HG03066 (cell line): ENCODE data around the gene NUDT6.
"Not testable (repeated sequence)": the region's sequence is repeated elsewhere in the genome, so short reads cannot be mapped to it uniquely, and the experiment has no call there.

Experiments used
- ATAC-seq: cut with Tn5 transposase; IDR thresholded peaks from one replicate; pipeline ENCODE4 v1.9.1; 2021; ENCODE audit warnings: low read depth; ENCODE audit not compliant: unreplicated experiment

NUDT6 gene, protein sequence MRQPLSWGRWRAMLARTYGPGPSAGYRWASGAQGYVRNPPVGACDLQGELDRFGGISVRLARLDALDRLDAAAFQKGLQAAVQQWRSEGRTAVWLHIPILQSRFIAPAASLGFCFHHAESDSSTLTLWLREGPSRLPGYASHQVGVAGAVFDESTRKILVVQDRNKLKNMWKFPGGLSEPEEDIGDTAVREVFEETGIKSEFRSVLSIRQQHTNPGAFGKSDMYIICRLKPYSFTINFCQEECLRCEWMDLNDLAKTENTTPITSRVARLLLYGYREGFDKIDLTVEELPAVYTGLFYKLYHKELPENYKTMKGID

DNA sequence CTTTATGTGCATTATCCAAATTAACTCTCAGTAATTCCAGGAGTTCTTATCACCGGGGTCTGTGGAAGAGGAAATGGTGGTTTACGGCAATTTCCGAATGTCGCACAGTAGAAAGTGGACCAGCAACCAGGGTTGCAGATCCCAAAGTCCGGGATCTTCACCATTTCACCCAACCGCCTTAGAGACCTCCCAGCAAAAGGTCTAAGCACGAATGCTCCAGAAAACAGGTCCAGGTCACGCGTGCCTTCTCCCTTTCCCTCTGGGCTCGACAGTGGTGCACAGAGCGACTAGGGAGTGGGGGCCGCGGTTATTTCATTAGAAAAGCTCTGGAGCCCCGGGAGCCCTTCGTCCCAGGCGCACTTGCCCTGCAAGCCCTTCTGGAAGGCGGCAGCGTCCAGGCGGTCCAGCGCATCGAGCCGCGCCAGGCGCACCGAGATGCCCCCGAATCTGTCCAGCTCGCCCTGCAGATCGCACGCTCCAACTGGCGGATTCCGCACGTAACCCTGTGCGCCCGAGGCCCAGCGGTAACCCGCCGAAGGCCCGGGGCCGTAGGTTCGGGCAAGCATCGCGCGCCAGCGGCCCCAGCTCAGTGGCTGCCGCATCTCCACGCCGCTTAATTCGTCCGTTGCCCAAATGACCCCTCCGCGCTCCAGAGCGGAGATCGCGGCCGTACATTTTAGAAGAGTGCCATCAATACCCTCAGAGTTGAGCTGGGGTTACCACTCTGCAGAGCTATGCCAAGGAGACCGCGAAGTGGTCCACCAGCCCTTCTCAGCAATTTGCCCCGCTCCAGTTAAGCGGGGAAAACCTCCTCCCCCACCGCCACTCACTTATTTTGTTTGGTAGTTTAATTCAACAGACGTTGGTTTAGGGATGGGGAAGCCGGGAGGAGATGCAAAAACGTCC, at the start of gene NUDT6:
Gene NUDT6, minus strand, starts transcription at position 627 of the 906 bp plus-strand sequence. Its CDS starts 25 bp downstream, at position 602.
- ATAC-seq, result peak; percentile 71

GRCh38 chr4:122968227-122968812, 45.9 kb upstream of the NUDT6 start:
- no peak for ATAC-seq

- ATAC-seq, result no peak
Measured at GRCh38 chr4:122967231-122967630, 44.8 kb upstream of the NUDT6 start.

- no peak for ATAC-seq
Measured at GRCh38 chr4:122966201-122966600, 43.8 kb upstream of the NUDT6 start.

DNA sequence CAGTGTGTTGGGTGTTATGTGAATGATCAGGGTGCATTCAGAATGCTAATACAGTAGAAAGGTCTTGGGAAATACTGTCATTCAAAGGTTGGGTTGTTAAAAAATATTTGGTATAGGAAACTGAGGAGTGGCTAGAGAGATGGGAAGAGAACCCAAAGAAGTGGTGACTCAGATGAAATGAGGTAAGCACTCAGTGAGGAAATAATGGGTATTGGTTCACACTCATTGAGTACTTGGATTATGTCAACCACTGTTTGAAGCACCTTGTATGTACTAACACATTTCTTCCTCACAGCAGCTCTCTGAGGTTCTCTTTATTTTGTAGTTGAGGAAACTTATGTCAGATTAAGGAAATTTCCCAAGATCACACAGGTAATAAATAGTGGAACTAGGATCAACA, 40.8 kb upstream of the NUDT6 start:
- no peak for ATAC-seq

- no peak for ATAC-seq
Measured at GRCh38 chr4:122960611-122961000, 38.2 kb upstream of the NUDT6 start.

DNA sequence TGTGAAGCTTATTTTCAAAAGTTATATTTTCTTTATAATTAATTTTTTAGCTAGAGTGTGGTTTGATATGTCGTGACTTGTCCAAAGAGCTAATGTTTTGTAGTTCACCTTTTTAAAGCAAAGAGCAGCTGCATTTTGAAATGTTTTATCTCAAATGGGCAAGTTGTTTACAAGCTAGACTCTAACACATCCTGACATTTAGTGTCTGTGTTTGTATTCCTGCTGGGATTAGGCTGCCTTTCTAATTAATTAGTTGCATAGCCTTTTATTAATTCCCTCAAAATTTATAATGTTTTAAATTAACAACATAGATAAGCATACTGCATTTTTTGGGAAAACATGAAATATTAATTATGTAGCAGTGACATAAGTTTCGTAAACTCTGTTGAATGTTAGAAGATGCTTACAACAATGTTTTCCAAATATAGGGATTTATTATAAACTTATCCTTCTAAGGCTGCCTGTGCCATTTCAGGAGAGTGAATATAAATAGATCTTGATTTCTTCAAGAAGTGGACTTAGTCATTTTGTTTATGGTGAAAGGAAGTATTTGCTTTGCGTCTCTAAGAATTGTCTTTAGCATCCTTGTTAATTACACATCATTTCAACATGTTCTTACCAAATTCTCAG, 37.7 kb upstream of the NUDT6 start:
- ATAC-seq, result no peak

DNA sequence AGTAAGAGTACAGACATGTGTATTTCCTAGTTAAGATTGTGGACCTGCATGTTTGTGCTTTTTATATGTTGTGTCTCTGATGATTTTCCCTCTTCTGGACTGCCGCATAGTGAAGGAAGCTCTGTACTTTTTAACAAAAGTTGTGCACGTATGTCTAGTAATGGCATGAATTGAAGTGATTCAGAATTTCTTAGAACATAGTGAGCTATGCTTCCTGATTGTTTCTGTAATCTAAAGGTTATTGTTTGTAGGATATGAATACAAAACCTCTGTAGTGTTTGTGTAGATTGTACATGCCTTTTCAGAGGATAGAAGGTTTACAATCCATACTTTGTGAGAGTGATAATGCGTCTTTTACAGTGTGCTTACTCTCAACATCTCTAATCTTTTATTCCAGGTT, 37.0 kb upstream of the NUDT6 start:
- no peak for ATAC-seq

DNA sequence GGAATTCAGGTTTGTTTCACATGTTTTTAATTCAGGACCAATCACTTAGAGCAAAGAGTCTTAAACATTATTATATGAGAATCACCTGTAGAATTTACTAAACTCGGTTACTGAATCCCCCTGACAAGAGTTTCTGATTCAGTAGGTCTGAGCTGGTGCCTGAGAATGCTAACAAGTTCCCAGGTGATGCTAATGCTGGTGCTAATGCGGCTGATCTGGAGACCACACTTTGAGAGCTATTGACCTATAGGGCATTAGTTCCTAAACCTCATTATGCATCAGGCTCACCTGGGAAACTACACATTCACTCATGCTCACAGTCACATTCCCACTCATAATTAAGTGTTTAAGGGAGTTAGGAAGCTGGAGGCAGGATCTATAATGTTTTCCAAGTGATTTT, 36.1 kb upstream of the NUDT6 start:
- no peak for ATAC-seq

GRCh38 chr4:122953924-122954323, 31.5 kb upstream of the NUDT6 start:
- no peak for ATAC-seq

- ATAC-seq, result no peak
Measured at GRCh38 chr4:122952028-122952427, 29.6 kb upstream of the NUDT6 start.

DNA sequence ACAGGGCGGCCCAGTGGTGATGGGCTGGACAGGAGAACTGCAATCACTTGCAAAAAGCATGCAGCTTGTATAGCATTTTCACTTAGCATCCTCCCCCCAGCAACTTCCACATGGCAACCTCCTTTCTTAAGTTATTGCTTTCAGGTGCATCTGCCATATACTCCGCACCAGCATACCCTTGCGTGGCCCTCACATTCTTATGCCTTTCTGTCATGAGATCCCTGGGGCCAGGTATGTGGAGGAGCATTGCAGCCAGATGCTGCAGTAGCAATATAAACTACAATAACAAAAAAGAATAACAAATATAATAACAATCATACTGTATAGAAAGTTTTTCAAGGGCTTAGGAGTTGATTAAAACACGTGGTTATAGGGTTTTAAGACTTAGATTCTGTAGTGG, 26.3 kb upstream of the NUDT6 start:
- no peak for ATAC-seq

- no peak for ATAC-seq
Measured at GRCh38 chr4:122946142-122946541, 23.7 kb upstream of the NUDT6 start.

DNA sequence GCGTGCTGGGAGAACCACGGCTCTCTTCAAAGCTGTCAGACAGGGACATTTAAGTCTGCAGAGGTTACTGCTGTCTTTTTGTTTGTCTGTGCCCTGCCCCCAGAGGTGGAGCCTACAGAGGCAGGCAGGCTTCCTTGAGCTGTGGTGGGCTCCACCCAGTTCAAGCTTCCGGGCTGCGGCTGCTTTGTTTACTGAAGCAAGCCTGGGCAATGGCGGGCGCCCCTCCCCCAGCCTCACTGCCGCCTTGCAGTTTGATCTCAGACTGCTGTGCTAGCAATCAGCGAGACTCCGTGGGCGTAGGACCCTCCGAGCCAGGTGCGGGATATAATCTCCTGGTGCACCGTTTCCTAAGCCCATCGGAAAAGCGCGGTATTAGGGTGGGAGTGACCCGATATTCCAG, 22.7 kb upstream of the NUDT6 start:
- ATAC-seq, result not testable (repeated sequence)

DNA sequence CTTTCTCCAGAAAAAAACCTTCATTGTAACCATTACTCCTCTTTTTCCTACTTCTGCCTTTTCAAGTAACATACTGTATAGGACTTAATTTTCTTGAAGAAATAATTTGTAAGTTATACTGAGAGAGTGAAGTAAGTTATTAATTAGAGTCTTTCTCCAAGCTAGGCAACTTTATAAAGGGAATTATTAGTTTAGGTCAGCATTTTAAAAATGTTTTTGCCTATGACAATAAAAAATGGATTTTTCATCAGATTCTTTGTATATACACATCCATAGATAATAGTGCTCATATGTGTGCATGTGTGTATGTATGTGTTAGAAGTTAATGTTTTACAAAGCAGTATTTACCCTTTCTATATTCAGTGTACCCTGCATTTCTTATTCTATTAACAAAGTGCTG, 10.4 kb upstream of the NUDT6 start:
- no peak for ATAC-seq

DNA sequence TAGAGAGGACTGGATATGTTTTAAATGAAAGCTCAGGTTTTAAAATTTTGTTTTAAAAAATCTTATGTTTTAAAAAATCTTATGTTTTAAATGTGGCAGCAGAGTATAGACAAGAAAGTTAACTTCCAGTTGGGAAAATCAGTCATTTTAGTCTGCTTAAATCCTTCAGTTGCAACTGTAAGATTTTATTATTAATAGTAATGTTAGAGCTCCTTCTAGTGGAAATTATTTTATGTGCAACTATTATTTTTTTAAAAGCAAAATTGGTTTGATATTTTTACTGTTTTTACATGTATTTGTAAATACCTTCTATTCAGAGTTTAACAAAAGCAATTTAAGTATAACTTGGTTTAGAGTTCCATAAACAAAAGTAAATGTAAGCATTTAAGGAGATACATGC, 8.5 kb upstream of the NUDT6 start:
- ATAC-seq, result no peak

DNA sequence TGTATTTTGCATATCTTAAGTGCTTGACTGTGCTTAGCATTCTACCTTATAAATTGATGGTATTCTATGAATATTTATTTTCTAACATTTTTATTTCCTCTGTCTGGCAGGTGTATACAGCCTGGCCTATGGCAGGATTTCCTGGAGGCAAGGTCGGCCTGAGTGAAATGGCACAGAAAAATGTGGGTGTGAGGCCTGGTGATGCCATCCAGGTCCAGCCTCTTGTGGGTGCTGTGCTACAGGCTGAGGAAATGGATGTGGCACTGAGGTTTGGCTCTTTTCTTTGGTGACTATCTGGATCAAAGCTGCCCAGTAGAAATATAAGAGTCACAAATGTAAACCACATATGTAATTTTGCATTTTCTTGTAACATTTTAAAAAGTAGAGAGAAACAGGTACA, 6.5 kb upstream of the NUDT6 start:
- ATAC-seq, result no peak

DNA sequence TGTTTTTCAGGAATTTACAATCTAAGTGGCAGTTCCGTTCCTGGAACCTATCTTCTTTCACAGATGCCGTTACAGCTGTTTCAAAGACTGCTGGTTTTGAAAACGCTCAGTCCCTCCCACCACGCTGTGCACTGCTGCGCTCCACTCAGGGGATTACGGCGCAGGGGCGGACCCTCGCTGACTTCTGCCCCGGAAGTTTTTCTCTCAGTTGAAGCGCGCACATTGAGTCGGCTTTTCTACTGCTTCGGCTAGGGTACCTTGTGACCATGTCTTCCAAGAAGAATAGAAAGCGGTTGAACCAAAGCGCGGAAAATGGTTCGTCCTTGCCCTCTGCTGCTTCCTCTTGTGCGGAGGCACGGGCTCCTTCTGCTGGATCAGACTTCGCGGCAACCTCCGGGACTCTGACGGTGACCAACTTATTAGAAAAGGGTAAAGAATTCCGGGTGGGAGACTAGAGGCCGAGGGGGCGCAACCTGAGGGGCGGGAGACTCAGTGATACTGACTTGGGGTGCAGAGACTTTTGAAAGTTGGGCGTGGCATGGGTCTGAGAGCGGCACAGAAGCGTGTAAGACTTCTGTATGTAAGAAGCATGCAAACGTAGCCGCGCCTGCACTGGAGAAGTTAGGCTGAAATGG, 597 bp upstream of the NUDT6 start:
- peak; percentile 96 for ATAC-seq

- ATAC-seq, result no peak
Measured at GRCh38 chr4:122921300-122921699, 1.1 kb downstream of the NUDT6 start.

GRCh38 chr4:122920473-122920872, 1.9 kb downstream of the NUDT6 start:
- ATAC-seq, result no peak

- no peak for ATAC-seq
Measured at GRCh38 chr4:122917731-122918130, 4.7 kb downstream of the NUDT6 start.
